Stimulated activated CD8-positive, alpha-beta memory T cell treated with anti-CD3 and anti-CD28 coated beads, Interleukin-15, amount 100 ng/mL, for 4 hours (primary cell): ENCODE data around the gene GATB.

Source experiments
- DNase-seq, 2 donors: peaks; one replicate each; pipeline ENCODE4 v3.0.0-alpha.2; 2020; ENCODE audit warnings: low read depth in 2 of 2

GATB gene

GRCh38 chr4:151653548-151653918 lies 107.3 kb downstream of the GATB start:
- no peak for DNase-seq

- no peak for DNase-seq
These were observed 107.8 kb downstream of the GATB start for GRCh38 chr4:151652841-151653547.

GRCh38 chr4:151651496-151651895 lies 109.3 kb downstream of the GATB start:
- no peak for DNase-seq

DNA sequence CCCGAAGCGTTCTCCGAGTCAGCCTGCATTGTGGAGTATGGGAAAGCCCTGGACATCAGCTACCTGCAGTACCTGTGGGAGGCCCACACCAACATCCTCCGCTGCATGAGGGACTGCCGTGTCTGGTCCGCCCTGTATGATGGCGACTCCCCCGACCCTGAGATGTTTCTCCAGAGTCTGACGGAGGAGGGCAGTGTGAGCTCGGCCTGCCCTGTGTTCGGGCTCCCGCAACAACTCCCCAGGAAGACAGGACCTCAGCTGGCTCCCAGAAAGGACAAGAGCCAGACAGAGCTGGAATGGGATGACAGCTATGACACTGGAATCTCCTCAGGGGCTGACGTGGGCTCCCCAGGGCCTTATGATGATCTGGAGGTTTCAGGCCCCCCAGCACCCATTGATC lies 111.3 kb downstream of the GATB start:
- no peak for DNase-seq

- DNase-seq: no peak
These were observed 114.5 kb downstream of the GATB start for GRCh38 chr4:151646322-151646721.

DNA sequence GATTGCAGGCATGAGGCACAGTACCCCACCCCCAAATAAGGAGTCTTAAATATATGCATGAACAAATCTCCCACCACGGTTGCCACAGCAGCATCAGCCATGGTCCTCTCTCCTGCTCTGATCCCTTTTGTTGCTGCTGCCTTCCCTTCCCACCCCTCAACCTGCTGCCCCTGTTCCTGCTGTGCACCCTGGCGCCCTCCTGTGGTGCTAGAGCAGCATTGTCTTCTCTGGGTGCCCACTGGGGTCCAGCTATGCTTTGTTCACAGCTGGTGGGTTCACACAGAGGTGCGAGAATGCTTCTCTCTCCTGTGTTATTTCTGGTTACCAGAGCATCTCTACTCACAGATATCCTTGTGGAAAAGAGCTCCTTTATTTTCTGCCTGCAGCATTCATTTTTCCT lies 116.2 kb downstream of the GATB start:
- no peak for DNase-seq

GRCh38 chr4:151643564-151643963 lies 117.2 kb downstream of the GATB start:
- no peak for DNase-seq

GRCh38 chr4:151641983-151642382 lies 118.8 kb downstream of the GATB start:
- no peak for DNase-seq

DNA sequence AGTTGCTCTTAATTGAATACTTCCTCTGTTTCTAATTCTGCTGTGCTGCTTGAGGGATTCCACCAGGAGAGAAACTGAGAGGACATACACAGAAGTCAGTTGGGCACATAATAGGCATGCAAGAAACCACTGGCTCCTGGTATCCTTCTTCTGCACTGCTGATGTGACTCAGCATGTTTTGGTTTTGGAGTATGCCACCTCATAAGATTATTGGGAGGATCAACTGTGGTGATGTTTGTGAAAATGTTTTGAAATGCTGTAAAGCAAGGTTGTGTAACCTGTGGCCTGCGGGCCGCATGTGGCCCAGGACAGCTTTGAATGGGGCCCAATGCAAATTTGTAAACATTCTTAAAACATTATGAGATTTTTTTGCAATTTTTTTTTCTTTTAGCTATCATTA lies 119.6 kb downstream of the GATB start:
- no peak for DNase-seq

DNA sequence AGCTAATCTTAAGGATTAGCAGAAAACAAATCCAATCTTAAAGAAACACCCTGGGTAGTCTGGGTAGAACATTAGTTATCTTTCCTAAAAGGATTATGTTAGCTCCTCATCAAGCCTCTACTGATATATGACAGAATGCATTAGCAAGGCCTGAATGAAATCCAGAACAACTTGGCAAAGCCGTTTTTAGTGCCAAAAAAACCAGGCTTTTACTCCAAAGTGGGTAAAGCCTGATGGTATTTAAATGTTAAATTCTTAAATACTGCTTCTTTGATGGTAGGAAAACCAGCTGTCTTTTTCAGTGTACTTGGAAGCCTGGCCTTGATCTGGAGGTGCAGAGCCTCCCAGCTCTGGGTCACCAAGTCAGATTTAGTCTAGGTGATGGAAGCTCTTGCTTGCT lies 120.4 kb downstream of the GATB start:
- DNase-seq: no peak

GRCh38 chr4:151638295-151638858 lies 122.4 kb downstream of the GATB start:
- no peak for DNase-seq

GRCh38 chr4:151631349-151631748 lies 129.5 kb downstream of the GATB start:
- no peak for DNase-seq

DNA sequence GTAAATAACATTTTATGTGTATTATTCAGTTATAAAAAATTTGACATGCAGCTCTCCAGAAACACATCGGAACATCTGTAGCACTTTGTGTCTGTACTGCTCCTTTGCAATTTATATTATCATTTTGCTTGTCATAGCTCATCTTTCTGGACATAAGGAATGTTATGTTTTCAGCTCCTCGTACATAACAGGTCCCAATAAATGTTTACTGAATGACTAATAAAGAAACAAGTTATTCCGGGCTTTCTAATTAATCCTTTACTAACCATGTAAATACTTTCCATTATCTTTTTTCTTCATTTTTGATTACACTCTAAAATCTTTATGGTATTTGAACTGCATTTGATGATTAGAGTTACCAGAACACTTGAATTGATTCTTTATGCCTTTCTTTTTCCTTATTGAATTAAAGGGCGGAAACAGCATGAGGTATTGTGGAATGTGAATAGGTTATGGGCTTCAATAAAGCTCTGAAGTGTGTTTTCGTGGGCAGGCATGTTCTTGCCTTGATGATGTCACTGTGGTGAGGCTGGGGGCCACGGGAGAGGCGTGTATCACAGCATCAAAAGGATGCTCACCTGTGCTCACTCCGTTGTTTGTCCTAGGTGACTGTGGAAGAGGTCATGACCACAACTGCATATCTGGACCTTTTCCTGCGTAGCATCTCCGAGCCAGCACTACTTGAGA lies 131.6 kb downstream of the GATB start:
- DNase-seq: no peak

DNA sequence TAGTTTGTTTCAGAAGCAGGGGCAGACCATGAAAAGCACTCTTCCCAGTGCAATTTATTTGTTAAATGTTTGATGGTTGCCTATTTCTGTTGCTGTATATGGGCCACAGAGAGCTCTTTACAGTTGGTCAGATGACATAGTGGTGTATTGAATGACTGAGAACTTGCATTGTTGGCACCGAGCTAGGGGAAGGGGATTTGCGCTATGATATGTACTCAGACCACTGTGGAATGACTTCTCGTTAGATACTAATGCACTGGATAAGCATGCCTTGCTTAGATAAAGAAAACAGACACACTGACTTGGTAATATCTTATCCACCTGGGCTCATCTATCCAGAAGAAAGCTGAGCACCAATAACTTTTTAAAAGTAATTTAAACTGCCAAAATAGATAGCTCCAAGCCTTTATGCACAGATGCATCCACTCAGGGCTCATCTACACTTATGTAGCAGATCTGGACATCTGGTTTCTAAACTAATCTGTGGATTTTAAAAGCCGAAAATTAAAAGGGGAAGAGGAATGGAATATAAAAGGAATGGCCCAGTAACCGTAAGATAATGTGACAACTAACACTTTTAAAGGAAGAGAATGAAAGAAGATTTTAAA lies 132.7 kb downstream of the GATB start:
- no peak for DNase-seq

GRCh38 chr4:151627491-151627890 lies 133.3 kb downstream of the GATB start:
- DNase-seq: no peak

GRCh38 chr4:151626751-151627150 lies 134.1 kb downstream of the GATB start:
- no peak for DNase-seq

GRCh38 chr4:151626228-151626627 lies 134.6 kb downstream of the GATB start:
- no peak for DNase-seq

- no peak for DNase-seq
These were observed 135.9 kb downstream of the GATB start for GRCh38 chr4:151624626-151625565.
